Fibroblast of peridontal ligament (primary cell): ENCODE results near the gene CREBBP.
"Not testable (repeated sequence)": the region's sequence is repeated elsewhere in the genome, so short reads cannot be mapped to it uniquely, and the experiment has no call there.

Source experiments
- DNase-seq: peaks from one replicate; pipeline ENCODE4 v3.0.0-alpha.2; 2010; ENCODE audit errors: extremely low read depth

Gene CREBBP

DNA sequence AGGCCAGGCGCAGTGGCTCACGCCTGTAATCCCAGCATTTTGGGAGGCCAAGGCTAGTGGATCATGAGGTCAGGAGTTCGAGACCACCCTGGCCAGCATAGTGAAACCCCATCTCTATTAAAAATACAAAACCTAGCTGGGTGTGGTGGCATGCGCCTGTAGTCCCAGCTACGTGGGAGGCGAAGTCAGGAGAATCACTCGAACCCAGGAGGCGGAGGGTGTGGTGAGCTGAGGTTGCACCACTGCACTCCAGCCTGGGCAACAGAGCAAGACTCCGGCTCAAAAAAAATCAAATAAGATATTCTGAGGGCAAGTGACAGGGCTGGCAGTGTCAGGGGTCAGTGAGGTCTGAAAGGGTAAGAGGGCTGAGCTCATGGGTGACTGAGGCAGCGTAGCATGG, 166.1 kb downstream of the CREBBP start:
- DNase-seq, result not testable (repeated sequence)

DNA sequence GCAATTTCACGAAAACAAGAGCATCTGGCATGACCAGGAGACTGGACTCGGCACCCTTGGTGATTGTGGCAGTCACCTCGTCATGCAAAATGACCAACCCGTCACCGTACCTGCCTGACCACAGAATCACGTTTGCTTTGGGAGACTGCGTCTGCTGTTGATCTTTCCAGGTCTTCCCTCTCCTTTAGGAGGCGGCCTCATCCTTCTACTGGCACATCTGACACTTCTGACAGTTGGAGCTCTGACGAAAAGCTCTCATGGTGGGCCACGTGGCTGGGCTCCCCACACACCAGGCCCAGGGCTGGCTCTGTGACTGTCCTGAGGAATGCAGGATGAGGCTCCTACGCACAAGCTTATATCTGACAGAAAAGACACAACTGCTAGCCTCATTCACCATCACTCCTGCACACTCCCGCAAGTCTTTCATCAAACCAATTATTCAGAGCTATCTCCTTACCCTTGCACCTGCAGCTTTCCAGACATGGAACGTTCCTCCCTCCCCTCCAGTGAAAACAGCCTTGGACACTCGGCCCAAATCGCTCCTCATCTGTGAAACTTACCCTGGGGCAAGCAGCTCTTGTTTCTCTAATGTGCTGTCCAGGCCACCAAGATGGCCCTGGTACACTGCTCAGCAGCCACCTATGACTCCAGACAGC, 166.8 kb downstream of the CREBBP start:
- no peak for DNase-seq

- DNase-seq, result no peak
Measured at GRCh38 chr16:3712861-3713372, 167.6 kb downstream of the CREBBP start.

DNA sequence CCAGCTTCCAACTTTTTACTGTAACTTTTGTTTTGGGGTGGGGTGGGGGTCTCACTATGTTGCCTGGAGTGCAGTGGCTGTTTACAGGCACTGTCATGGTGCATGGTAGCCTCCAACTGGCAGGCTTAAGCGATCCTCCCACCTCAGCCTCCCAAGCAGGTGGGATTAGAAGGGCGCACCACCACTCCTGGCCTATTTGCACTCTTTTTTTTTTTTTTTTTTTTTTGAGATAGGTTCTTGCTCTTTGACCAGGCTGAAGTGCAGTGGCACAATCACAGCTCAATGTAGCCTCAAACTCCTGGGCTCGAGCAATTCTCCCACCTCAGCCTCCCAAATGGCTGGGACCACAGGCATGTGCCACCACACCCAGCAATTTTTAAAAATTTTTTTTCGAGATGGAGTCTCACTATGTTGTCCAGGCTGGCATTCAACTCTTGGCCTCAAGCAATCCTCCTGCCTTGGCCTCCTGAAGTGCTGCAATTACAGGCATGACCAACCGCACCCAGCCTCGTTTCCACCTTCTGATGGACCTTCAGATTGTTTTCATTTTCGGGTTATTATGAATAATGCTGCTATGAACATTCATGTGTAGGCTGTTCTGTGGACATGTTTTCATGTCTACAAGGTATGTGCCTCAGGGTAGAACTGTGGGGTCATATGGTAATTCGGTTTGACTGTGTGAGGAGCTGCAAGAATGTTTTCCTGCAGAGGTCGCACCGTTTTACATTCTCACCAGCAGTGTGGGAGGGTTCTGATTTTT, 174.1 kb downstream of the CREBBP start:
- no peak for DNase-seq

DNA sequence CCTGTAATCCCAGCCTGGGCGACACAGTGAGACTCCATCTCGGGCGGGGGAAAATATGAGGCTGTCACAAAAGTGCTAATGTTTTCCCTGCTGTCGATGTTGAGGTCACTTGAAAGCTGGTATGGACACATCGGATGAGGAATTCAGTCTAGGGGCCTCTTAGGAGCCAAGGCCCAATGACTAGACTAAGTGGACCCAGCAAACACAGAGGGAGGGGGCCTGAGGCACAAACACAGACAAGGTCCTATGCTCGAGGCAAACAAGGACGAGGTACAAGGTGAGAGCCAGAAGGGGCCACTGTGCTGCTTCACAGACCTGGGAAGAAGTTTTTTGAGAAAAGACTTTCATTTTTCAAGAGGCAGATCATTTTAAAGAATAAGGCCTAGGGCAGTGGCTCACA, 178.4 kb downstream of the CREBBP start:
- no peak for DNase-seq

- no peak for DNase-seq
Measured at GRCh38 chr16:3701531-3701930, 179.0 kb downstream of the CREBBP start.

- peak; percentile 3 for DNase-seq
Measured at GRCh38 chr16:3698941-3699340, 181.6 kb downstream of the CREBBP start.

DNA sequence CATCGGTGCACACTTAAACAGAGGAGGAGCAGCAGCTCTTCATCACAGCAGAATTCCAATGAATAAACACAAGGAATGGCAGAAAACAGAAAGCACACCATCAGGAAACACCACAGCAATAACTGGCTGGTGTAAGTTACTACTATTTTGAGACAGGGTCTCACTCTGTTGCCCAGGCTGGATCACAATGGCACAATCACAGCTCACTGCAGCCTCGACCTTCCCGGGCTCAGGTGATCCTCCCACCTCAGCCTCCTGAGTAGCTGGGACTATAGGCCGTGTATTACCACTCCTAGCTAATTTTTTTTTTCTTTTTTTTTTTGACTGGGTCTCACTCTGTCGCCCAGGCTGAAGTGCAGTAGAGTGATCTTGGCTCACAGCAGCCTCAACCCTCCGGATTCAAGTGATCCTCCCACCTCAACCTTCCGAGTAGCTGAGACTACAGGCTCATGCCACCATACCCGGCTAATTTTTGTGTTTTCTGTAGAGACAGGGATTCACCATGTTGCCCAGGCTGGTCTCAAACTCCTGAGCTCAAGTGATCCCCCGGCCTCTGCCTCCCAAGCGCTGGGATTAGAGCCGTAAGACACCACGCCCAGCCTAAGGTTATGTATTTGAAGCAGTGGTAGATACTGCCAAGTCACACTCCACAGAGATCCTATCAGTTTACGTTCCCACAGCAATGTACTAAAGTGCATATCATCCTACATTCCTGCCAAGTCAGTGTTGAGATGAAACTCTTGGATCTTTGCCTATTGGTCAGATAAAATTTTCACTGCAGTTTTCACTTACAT, 183.9 kb downstream of the CREBBP start:
- peak; percentile 90 for DNase-seq

DNA sequence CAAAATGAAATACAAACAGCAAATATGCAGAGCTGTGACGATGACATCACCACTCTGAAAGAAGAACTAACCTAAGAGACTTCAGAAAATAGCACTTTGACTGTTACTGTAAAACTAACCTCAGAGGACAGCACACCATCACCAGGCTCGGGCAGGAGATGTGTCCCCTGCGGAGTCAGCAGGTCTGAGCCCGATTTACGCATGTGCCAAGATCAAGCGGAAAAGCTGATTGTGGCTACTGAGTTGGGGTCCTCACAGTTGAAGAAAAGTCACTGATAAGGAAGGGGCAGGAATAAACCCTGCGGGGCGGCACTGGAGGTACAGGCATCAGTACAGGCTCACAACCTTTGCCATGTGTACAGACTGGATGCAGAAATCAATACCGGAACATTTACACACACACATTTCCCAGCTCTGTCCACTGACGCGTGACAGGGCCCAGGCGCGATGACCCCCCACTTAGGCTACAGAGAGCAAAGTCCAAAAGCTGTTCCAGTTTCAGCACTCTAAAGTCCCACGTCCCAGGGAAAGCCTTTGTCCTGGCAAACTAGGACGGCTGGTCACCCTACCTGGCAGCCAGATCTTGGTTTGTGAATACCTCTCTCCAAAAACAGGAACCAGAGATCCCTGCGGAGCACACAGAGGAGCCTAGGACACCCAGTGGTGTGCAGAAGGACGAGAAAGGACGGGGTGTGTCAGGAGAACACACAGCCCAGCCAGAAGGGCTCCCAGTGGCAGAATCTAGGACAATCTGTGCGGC, 184.7 kb downstream of the CREBBP start:
- DNase-seq, result no peak

DNA sequence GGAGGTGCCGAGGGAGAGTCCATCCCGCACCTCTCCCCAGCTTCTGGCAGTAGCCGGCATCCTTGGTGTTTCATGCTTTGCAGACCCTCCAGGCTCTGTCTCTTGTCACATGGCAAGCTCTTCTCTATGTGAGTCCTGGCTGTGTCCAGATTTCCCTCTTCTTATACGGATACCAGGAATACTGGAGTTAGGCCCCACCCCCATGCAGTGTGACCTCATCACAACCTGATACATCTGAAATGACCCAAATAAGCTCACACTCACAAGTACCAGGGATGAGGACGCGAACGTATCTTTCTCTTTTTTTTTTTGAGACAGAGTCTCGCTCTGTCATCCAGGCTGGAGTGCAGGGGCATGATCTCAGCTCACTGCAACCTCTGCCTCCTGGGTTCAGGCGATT, 186.5 kb downstream of the CREBBP start:
- DNase-seq, result no peak

DNA sequence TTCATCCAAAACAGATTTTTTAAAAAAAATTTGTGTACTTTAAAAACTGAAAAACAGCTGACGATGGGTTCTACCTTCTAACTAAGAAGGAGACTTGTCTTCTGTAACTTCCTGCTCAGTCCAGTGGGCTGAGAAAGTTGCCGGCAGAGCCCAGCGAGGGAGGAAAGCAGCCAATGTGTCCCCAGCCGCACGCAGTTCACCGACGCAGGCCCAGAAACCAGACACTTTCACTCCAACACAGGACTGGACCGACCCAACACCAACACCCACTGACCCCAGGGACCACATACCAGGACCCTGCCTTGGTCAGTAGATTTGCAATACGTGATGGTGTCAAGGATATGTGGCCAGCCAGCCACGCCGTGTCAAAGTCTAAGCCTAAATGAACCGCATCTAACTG, 188.8 kb downstream of the CREBBP start:
- peak; percentile 5 for DNase-seq

DNA sequence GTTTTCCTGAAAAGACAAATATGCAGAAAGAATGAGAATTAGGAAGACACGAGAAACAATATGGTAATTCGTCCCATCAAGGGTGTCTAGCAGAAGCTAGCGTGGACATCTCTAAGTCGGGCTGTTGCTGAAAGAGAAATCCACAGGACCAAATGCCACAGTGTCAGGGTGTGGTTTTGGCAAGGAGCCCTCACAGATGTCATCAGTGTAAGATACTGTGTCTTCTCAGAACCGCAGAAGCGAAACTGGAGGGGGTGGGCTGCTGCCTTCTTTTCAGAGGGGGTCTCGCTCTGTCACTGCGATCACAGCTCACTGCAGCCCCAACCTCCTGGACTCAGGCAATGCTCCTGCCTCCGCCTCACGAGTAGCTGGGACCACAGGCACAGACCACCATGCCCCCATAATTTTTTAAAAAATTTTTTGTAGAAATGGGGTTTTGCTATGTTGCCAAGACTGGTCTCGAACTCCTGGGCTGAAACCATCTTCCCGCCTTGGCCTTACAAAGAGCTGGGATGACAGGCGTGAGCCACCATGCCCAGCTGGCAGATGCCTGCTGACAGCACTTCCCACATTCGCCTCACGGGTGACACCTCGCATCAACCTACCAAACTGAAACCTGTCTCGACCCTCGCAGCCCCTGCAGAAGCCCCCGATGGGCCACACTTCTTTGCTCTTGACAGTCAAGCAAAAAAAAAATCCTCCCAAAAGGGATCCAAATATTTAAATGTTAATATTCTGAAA, 189.4 kb downstream of the CREBBP start:
- DNase-seq, result peak; percentile 44

DNA sequence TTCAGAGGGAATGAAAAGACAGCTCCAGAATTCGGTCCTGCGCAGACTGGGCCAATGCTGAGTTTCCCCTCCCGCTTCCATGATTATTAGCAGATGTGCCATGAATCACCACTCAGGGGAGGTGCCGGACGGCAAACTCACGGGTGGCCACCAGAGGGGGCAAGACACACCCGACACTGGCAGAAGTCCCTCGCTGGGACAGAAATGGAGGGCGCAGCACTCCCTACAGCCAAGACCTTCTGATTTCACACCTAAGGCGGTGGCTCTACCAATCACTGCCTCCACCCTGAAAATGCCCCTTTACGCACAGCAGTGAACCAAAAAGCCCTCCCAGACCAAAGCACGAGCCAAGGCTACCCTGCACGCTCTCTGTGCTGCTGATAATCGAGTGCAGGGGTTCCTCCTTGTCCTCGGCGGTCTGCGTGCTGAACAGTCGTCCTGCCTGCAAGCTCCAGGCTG, 190.0 kb downstream of the CREBBP start:
- DNase-seq, result peak; percentile 98

GRCh38 chr16:3689731-3690130, 190.8 kb downstream of the CREBBP start:
- DNase-seq, result peak; percentile 5

DNA sequence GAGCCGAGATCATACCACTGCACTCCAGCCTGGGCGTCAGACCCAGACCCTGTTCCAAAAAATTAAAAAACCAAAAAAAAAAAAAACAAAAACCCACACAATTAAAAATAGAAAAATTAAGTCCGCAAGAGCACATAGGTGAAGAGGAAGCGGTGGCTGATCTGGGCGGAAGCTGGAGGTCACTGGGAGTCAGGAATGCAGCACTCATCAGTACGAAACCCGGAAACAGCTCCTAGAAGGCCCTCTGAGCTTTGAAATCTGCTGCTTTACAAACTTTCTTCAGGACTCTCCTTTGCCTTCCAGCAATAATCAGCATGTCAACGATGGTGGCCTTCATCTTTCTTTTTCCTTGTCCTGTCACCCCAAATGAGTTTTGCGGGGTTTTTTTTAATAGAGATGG, 192.7 kb downstream of the CREBBP start:
- no peak for DNase-seq

DNA sequence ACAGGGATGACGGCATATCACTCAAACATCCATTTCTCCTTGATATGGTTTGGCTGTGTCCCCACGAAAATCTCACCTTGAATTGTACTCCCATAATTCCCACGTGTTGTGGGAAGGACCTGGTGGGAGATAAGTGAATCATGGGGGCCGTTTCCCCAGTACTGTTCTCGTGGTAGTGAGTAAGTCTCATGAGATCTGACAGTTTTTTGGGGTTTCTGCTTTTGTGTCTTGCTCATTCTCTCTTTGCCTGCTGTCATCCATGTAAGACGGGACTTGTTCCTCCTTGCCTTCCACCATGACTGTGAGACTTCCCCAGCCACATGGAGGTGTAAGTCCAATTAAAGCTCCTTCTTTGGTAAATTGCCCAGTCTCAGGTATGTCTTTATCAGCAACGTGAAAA, 193.5 kb downstream of the CREBBP start:
- DNase-seq, result no peak

- DNase-seq, result peak; percentile 45
Measured at GRCh38 chr16:3681206-3681605, 199.3 kb downstream of the CREBBP start.

- DNase-seq, result no peak
Measured at GRCh38 chr16:3677994-3678393, 202.5 kb downstream of the CREBBP start.

GRCh38 chr16:3675601-3676130, 204.8 kb downstream of the CREBBP start:
- no peak for DNase-seq
